Measurements from ENCODE around the gene COL4A4. TPM values are rescaled to one million over a fixed set of nuclear protein-coding genes. Genes with fewer than 3 reads are reported as not detected.
A peak's percentile ranks its signal among the peaks of the same experiment; 100 is the strongest.

COL4A4 gene
- total RNA-seq, 1 donor from 2014 or later: 5.2 TPM

- H3K4me3 ChIP-seq (ENCODE audit: low read depth, low read length): peak overlapping the region; percentile 84
- DNase-seq (ENCODE audit: low read depth): no peak
- TF ChIP-seq CTCF (conservative IDR thresholded peaks at IDR 0.05; ENCODE audit: low read depth, low read length): no peak
Measured at GRCh38 chr2:227163485-227163997, 464 bp downstream of the COL4A4 start.

GRCh38 chr2:227161947-227162346, 2.1 kb downstream of the COL4A4 start:
- H3K4me3 ChIP-seq (ENCODE audit: low read depth, low read length): no peak overlapping the region
- DNase-seq (ENCODE audit: low read depth): no peak
- no peak for TF ChIP-seq CTCF (conservative IDR thresholded peaks at IDR 0.05; ENCODE audit: low read depth, low read length)

DNA sequence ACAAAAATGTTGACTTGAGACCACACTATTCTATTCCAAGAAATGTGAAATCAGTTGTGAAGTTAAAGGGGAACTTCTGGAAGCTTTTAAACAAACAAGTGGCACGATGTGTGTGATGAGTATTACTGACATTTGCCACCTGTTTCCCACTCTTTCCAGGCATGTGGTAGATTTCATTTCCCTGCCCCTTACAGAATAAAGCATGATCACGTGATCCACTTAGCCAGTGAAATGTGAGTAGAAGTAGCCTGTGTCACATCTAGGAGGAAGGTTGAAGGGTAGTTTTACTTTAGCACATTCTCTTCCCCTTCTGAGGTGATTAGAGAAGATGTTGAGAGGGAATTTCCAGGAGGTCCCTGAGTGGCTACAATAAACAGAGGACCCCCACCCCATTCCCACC, 3.8 kb downstream of the COL4A4 start:
- TF ChIP-seq CTCF (conservative IDR thresholded peaks at IDR 0.05; ENCODE audit: low read depth, low read length): no peak
- no peak for DNase-seq (ENCODE audit: low read depth)
- H3K4me3 ChIP-seq (ENCODE audit: low read depth, low read length): no peak overlapping the region

DNA sequence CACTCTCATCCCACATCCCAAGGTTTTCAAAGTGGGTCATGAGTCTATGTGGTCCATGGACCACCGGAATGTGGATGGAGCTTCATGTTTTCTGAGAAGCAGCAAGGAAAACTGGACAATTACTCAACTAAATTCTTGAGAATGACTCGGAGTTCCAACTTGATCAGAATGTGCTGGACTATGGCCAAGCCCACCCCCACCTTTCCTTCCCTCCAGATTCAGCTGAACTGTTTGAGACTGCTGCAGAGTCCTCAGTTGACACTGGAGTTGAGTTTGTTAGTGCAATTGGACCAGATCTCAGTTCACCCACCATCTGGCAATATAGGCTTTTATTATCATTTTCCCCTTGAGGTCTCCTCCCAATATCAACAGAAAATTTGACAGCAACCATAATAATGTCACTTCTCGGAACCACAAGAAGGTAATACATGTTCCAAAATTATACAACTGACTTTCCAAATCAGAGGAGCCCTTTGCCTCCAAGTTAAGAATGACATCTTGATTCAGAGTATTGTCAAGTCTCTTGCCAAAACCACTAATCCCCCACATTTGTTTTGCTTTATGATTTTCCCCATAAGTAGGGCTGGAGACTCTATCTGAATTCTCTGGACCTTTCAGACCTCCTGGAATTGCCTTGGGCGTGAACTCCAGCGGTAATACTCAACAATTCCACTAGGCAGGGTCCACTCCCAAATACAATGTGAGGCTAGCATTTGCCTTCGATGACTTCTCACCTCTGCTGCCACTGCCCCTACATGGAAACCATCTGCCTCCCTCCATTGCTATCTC, 8.8 kb downstream of the COL4A4 start:
- peak; percentile 78 for DNase-seq (ENCODE audit: low read depth)
- no peak overlapping the region for H3K4me3 ChIP-seq (ENCODE audit: low read depth, low read length)
- peak; percentile 5 for TF ChIP-seq CTCF (conservative IDR thresholded peaks at IDR 0.05; ENCODE audit: low read depth, low read length)

DNA sequence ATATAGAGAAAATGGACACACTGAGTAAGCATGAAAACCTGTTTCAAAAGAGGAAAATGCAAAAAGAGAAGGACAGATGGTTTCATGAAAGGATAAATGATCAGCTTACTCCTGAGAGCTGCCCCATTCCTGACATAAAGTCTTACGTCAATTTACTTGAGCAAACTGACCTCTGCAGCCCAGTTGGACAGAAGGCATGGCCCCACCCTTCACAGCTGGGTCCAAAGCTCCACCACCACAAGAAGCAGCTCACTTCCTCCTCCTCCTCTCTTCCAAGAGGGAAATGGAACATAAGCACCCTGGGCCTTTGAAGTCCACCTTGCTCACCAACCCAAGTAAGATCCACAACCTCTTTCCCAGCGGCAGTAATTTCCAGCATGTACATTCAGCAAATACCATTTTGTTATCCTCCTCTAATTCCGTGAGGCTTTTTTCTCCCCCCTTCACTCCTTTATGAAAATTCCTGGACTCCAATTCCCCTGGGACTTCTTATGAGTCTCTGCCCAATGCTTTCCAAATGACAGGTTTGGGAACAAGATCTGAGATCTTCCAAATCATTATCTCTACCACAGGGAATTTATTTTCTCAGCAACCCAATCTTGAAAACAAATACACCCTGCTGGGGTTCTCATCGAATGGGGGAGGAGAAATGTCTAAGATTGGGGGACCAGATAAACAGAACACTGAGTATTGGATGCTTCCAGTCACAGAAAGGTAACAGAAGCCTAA, 10.1 kb downstream of the COL4A4 start:
- no peak overlapping the region for H3K4me3 ChIP-seq (ENCODE audit: low read depth, low read length)
- no peak for DNase-seq (ENCODE audit: low read depth)
- TF ChIP-seq CTCF (conservative IDR thresholded peaks at IDR 0.05; ENCODE audit: low read depth, low read length): no peak

DNA sequence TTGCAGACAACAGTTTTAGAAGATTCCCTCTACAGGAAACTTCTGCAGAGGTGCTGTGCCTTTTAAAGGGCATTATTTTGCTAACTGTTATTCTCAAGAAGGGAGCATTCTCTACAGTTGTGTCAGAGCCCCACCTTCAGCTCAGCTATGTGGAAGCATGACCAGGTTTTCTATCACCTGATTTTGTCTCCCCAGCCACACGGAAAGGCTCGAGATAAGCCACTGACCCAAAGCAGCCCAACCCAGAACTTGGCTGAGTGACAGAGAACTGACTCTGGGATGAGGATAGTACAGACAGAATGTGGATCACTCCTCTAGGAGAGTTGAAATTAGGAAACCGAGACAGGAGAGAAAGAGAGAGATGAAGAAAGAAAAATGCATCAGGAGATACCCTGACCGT, 10.7 kb downstream of the COL4A4 start:
- TF ChIP-seq CTCF (conservative IDR thresholded peaks at IDR 0.05; ENCODE audit: low read depth, low read length): no peak
- H3K4me3 ChIP-seq (ENCODE audit: low read depth, low read length): no peak overlapping the region
- DNase-seq (ENCODE audit: low read depth): peak; percentile 52
